ENCODE data around the gene BCL2A1.
"Not testable (repeated sequence)": the region's sequence is repeated elsewhere in the genome, so short reads cannot be mapped to it uniquely, and the experiment has no call there.

BCL2A1 gene

DNA sequence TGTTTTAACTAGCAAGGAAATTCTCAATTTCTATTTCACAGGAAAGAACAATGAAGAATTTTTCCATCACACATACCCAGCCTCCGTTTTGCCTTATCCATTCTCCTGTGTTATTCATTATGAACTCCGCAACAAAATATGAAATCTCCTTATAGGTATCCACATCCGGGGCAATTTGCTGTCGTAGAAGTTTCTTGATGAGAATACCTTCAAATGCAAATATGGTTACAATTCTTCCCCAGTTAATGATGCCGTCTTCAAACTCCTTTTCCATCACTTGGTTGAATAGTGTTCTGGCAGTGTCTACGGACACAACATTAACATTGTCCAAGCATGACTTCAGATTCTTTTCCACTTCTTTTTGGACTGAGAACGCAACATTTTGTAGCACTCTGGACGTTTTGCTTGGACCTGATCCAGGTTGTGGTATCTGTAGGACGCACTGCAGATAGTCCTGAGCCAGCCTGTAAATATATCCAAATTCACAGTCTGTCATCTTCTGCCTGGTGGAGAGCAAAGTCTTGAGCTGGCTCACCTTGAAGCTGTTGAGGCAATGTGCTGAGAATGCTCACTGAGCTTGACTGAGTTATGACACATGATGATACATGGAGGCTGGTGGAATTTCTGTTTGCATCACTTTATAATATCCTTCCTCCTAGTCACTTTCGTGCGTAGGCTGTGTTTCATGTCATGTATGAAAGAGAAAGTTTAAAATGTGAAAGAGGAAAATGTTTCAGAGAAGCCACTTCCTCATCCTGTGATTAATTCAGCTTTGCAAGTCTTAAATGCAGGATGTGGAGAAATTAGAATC, at the start of gene BCL2A1:
Gene BCL2A1, minus strand, starts transcription at position 573 of the 811 bp plus-strand sequence. Its CDS starts 77 bp downstream, at position 496.
- DNase-seq, result peak; percentile 56 to 67

DNA sequence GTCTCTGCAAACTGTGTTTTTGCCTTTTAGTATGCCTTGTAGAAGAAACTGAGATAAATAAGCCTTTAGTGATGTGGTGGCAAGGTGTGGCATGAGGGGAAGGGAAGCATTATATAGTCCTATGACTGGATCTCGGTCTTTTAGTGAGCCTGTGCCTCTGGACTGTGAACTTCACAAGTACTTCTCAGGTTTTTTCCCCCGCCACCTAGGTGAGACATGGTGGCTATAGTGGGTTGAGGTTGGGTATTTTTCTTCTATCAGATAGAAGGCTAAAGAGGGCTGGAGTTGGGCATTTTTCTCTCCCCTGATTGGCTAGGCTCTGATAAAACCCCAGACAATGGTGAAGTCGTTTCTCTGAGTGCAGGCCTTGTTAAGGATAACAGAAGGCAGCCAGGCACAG, 49.7 kb upstream of the BCL2A1 start:
- DNase-seq, result no peak

DNA sequence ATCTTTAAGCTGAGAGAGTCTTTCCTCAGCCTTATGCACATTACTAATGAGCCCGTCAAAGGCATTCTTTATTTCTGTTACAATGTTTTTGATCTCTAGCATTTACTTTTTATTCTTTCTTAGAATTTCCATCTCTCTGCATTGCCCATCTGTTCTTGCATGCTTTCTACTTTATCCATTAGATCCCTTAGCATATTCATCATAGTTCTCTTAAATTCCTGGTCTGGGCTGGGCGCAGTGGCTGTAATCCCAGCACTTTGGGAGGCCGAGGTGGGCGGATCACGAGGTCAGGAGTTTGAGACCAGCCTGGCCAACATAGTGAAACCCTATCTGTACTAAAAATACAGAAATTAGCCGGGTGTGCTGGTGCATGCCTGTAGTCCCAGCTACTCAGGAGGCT, 49.2 kb upstream of the BCL2A1 start:
- not testable (repeated sequence) for DNase-seq

DNA sequence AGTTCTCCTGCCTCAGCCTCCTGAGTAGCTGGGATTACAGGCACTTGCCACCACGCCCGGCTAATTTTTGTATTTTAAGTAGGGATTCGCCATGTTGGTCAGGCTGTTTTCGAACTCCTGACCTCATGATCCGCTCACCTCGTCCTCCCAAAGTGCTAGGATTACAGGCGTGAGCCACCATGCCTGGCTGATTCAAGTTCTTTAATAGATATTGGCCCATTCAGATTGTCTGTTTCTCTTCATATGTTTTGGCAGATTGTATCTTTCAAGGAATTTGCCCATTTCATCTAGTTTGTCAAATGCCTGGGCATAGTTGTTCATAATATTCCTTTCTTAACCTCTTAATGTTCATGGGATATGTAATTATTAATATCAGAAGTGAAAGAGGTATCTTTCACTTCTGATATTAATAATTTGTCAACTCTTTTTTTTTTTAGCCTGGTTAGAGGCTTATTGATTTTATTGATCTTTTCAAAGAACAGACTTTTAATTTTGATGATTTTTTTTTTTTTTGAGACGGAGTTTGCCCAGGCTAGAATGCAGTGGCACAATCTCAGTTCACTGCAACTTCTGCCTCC, 48.3 kb upstream of the BCL2A1 start:
- DNase-seq, result no peak

DNA sequence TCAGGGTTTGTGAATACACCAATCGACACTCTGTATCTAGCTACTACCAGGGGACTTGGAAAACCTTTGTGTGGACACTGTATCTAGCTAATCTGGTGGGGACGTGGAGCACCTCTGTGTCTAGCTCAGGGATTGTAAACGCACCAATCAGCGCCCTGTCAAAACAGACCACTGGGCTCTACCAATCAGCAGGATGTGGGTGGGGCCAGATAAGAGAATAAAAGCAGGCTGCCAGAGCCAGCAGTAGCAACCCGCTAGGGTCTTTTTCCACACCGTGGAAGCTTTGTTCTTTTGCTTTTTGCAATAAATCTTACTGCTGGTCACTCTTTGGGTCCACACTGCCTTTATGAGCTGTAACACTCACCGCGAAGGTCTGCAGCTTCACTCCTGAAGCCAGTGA, 46.1 kb upstream of the BCL2A1 start:
- DNase-seq, result not testable (repeated sequence)

DNA sequence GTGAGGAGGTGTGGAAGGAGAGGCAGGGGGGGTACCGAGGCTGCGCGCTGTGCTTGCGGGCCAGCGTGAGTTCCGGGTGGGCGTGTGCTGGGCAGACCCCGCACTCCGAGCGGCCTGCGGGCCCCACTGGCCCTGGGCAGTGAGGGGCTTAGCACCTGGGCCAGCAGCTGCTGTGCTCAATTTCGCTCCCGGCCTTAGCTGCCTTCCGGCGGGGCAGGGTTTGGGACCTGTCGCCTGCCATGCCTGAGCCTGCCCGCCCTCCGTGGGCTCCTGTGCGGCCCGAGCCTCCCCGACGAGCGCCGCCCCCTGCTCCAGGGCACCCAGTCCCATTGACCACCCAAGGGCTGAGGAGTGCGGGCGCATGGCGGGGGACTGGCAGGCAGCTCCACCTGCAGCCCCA, 45.5 kb upstream of the BCL2A1 start:
- DNase-seq, result not testable (repeated sequence)

DNA sequence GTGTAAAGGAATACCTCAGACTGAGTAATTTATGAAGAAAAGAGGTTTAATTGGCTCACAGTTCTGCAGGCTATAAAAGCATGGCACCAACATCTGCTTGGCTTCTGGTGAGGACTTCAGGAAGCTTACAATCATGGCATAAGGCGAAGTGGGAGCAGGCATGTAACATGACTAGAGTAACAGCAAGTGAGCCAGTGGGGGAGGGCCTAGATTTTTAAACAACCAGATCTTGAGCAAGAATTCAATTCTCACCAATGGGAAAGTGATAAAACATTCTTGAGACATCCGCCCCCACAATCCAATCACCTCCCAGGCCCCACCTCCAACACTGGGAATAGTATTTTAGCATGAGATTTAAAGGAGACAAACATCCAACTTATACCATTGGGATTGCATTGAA, 44.2 kb upstream of the BCL2A1 start:
- no peak for DNase-seq

DNA sequence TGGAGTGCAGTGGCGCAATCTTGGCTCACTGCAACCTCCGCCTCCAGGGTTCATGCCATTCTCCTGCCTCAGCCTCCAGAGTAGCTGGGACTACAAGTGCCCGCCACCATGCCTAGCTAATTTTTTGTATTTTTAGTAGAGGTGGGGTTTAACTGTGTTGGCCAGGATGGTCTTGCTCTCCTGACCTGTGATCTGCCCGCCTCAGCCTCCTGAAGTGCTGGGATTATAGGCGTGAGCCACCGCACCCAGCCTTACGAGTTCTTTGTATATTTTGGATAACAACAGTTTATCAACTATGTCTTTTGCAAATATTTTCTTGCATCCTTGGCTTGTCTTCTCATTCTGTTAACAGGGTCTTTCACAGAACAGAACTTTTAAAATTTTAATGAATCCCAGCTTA, 43.2 kb upstream of the BCL2A1 start:
- DNase-seq, result not testable (repeated sequence)

DNA sequence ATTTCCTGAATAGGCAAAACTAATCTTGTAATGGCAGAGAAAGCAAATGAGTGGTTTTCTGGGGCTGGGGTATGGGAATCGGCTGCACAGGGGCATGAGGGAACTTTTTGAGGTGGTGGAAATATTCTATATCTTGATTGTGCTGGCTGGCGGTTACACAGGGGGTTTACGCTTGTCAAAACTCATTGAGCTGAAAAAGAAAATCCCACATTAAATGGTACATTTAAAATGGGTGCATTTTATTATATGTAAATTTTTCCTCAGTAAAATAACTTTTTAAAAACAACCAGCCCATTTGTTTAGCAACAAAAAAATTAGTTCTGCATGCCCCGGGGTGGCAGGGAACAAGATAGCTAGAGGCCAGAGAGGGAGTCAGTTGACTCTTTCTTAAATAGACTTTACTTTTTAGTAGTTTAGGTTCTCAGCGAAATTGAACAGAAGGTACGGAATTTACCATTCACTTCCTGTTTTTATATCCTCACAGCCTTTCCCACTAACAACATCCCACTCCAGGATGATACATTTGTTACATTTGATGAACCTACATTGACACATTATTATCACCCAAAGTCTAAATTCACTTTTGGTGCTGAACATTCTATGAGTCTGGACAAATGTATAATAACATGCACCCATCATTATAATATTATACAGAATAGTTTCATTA, 41.2 kb upstream of the BCL2A1 start:
- DNase-seq, result no peak

DNA sequence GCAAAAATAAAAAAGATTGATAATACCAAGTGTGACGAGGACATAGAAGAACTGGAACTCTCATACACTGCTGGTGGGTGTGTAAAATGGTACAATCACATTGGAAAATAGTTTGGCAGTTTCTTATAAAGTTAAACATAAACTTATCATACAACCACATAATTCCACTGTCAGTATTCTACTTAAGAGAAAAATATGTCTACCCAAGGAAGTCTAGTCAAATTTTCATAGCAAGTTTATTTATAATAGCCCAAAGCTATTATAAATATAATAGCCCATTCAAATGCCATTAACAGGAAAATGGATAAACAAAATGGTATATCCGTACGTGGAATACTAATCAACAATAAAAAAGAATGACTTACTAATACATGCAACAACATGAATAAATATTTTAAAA, 40.6 kb upstream of the BCL2A1 start:
- DNase-seq, result no peak

DNA sequence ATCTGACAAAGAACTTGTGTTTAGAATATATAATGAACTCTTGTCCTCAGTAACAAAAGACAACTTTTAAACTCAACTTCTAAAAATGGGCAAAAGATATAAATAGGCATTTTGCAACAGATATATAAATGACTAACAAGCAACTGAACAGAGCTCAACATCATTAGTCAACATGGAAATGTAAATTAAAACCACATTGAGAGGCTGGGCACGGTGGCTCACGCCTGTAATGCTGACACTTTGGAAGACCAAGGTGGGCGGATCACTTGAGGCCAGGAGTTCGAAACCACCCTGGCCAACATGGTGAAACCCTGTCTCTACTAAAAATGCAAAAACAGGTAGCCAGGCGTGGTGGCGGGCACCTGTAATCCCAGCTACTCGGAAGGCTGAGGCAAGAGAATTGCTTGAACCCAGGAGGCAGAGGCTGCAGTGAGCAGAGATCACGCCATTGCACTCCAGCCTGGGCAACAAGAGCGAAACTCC, 40.1 kb upstream of the BCL2A1 start:
- peak; percentile 38 to 54 for DNase-seq

DNA sequence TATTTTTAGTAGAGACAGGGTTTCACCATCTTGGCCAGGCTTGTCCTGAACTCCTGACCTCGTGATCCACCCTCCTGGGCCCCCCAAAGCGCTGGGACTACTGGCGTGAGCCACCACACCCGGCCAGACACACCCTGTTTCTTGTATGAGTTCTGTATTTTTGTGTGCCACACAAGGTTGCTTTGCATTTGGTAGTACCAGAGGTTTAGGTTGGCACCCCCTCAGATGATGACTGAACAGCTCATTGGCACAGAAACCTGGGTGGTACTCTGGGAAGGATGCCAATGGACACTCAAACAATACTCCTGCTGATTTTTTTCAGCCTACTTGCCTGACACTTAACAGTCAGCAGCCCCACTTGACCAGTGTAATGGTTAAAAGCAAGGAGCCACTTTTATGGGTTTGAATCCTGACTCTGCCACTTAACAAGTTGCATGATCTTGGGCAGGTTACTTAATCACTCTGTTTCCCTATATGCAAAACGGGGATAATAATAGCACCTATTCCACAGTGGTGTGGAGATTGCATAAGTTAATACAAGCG, 39.2 kb upstream of the BCL2A1 start:
- DNase-seq, result no peak

DNA sequence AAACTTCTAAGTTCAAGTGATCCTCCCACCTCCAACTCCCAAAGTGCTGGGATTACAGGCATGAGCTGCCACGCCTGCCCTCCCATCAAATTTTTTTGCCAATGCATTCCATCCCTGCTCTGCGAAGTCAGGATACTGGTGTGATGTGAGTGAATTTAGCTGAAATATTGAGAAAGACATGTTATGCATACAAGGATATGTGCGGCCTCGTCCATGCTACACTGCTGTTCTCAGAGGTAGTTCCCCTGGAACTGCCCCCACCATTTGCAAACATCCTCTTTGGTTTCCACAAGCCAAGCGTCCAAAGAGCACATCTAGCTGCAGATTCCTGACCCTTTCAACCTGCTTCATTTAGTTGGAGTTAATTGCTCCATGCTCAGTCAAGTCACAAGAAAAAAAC, 36.5 kb upstream of the BCL2A1 start:
- DNase-seq, result no peak

DNA sequence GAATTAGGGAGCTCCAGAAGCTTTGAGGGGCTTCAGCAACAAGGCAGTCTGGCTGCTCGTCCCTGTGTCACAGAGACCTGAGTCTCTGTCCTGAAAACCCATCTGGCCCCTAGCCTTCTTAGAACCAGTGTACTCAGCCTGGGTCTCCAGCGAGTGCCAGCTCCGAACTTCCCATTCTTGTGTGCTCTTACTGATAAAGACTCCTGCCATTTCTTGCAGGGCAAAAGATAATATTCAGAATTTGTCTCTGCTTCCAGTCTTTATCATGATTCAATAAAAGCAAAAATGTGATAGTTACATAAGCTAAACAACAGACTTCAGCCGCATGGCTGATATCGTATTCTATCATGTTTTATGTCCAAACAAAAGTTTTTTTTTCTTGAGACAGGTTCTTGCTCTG, 36.0 kb upstream of the BCL2A1 start:
- no peak for DNase-seq

DNA sequence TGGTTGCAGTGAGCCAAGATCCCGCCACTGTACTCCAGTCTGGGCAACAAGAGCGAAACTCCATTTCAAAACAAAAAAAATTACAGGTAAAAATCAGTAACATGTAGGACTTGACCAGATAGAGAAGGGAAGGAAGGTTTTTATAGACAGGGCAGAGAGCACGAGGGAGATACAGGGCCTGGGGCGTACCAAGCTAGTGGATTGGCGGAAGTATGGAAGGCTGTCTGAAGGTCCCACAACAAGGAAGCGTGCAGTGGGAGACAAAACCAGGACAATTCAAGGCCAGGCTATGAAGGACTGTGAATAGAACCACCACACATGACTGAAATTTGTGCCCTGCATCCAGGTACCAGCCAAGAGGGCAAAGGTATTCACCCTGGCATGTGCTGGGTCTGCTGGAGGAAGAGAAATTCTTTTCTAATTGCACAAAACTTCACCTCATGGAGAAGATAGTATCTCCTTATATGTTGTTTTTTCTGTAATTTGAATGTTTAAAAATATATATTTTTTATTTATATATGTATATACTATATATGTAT, 33.0 kb upstream of the BCL2A1 start:
- no peak for DNase-seq

DNA sequence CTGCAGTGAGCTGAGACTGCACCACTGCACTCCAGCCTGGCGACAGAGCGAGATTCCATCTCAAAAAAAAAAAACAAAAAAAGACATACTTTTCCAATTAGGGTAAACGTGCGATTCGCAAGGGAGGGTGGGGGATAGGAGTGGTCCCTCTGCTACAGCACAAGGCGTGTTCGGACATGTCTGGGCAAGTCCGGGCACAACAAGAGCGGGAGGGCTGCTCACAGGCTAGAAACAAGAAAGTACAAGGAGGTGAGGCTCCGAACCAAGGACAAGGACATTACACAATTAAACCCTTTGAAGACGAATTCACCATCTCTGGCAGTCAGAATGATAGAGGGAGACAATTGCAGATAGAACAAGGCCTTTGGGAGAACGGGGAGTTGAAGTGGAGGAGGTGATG, 32.2 kb upstream of the BCL2A1 start:
- DNase-seq, result no peak

DNA sequence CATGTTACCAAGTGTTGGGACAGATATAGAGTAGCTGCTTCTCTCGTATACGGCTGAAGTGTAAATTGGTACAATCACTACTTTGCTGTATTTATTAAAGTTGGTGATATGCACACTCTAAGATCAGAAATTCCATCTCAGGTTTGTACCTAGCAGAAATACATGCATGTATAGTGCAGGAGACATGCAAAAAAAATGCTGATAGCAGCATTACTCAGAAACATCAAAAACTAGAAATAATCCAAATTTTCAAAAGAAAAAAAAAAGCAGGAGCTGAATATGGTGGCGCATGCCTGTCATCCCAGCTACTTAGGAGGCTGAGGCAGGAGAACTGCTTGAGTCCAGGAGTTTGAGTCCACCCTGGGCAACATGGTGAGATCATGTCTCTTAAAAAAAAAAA, 31.3 kb upstream of the BCL2A1 start:
- DNase-seq, result no peak

DNA sequence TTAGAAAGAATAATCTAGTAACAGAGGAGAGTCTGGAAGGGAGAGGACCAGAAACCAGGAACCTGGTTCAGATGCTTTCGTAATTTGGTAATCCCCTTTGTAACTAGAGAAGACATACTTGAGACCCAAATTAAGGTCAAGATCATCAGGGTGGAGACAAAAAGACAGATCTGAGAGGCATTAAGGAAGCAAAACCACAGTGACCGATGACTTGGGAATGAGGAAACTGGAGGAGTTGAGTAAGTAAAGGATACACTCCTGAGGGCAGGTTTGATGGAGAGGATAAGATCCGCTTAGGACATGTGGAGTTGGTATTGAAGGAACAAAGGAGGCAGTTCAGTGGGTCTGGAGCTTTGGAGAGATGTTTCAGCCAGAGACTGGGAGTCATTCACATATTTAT, 23.6 kb upstream of the BCL2A1 start:
- DNase-seq, result no peak

DNA sequence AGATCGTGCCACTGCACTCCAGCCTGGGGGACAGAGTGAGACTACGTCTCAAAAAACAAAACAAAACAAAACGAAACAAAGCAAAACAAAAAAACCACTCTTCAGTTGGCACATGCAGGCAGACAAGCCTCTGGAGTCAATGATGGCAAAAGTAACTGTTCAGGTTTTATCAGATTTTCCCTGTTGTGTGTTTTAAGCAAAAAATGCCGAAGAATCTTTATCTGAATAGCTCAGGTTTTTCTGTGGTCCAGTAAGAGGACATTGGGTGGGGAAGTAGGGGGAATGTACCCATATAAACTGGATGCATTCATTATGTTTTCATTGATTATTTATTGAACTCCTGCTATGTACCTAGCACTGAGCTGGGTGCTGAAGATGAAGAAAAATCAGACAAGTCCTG, 20.8 kb upstream of the BCL2A1 start:
- no peak for DNase-seq

DNA sequence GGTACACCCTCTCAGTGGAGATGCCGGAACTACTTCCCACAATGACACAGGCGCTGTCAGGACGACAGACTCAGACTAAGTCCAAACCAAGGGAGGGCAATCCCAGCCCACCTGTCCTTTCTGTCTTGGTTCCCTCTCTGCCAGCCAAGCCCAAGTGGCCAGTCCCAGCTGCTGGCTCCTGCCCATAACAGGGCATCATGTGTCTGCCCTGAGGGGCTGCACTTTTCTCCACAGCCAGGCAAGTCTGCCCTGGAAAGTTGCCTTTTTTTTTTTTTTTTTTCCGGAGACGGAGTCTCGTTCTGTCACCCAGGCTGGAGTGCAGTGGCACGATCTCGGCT, 20.0 kb upstream of the BCL2A1 start:
- no peak for DNase-seq

DNA sequence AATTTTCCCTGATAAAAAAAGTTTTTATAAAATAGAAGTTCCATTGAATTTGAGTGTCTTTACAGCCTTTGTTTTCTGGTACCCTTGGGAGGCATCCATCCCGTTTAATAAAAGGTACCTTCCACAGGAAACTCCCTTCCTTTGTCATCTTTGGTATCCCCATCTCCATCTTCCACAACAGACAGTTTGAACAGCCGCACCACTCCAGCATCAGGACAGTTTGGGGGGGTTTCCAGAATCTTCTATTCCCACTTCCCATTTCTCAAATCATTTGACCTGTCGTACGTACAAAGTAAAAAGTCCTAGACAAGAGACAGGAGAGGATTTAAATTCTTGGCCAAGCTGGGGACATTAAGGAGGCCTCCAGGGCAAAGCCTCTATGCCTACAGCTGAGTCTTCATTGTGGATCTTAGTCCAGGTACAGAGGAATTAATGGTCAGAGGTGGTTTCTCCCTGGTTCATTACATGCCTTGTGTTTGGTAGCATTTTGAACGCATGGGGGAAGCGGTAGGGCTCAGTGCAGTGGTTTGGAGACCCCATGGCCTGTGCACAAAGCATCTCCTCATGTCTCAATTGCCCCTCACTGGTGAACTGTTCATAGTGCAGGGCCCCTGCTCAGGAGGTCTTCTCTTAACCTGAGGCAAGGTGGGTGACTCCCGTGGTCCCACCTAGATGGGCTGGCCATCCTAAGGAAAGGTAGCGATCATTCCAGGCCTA, 19.4 kb upstream of the BCL2A1 start:
- no peak for DNase-seq

DNA sequence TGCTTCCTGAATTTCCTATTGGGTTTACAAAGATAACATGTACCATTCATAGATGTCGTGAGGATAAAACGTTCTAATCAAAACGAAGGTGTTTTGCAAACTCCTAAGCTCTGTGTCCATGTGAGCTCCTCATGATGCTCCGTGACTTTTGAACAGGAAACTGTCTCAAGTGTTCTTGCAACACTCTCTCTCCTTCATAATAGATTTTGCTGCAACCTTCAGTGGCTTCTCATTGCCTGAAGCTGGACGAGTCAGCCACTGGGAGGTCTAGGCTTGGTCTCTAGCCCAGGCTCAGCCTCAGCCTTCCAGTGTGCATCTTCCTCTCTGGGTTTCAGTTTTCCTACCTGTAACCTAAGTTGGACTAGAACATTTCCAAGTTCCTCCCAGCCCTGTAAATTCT, 18.7 kb upstream of the BCL2A1 start:
- DNase-seq, result no peak

DNA sequence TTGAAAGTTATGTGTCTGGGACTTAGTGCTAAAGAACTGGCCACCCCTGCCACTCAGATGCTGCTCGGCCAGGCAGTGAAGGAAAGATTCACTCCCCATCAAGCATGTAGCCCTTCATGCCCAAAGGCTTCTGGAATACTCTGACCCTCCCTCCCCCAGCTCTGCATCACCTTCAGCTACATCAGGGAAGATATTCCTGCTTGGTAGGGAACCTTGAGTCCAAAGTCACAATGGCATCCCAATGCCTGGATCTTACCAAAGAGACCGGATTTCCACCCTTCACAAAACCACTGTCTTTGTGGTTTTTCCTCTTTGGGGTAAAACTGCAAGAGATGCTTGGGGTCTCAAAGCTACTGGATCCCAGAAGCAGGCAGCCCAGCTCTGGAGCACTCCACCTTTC, 18.2 kb upstream of the BCL2A1 start:
- DNase-seq, result no peak

All from activated CD4-positive, alpha-beta T cell treated with anti-CD3 and anti-CD28 coated beads, Interleukin-2, amount 50 U/mL, for 48 hours (primary cell).